ENCODE results near the gene BMAL2.

BMAL2 gene

DNA sequence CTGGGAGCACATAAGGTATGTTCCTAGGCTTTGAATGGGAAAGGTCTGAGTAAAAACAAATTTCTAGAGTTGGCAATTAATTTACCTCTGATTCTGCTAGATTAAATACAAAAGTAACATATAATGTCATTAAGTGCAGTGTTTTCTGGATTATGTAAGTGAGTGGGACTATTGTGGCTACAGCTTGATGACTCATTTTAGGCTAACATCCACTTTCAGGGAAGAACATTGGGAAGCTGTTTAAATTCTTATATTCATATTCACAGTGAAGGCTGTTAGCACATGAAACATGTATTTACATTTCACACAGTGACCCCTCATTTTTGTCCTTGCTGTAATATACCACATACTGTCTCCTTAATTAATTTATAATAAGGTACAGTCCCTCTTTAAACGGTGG, 13.2 kb upstream of the BMAL2 start:
- no peak for DNase-seq (ENCODE audit: extremely low spot score, insufficient read length, low read depth)
- no peak for FAIRE-seq

DNA sequence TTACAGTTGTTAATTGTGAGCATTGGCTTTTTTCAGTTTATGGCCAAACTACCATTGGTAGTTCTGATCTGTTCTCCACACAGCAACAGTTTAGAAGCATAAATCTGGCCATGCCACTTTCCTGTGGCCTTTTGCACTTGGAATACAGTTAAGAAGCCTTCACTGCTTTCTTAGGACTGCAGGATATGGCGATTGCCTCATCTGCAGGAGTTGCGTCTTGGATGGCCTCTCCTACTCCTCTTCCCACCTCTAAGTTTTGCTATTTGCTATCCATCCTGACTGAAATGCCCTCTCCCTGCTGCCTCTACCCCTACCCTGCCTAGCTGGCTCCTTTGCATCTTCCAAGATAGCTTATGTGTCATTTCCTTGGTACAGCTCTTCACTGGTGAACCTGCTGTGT, 12.8 kb upstream of the BMAL2 start:
- no peak for FAIRE-seq

DNA sequence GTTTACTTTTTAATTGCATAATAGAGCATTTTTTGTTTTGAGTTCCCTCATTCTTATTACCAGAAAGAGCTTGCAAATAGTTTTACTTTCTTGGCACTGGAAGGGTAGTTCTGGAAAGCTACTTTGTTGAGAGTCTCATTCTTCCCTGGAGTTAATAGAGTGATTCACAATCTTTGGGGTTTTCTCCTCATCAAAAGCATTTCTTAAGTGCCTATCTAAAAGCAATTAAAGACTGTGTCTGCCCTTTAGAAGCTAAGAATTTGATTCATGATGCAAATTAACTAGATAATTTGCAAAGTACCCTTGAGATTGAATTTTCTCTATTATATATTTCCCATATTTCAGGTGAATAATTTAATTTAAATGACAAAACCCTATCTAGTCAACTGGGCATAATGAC, 8.1 kb upstream of the BMAL2 start:
- DNase-seq (ENCODE audit: extremely low spot score, insufficient read length, low read depth) (no peak), FAIRE-seq (peak; percentile 42)

More for the DNA sequence above, 12.8 kb upstream of the BMAL2 start:
- DNase-seq (ENCODE audit: extremely low spot score, insufficient read length, low read depth): no peak

DNA sequence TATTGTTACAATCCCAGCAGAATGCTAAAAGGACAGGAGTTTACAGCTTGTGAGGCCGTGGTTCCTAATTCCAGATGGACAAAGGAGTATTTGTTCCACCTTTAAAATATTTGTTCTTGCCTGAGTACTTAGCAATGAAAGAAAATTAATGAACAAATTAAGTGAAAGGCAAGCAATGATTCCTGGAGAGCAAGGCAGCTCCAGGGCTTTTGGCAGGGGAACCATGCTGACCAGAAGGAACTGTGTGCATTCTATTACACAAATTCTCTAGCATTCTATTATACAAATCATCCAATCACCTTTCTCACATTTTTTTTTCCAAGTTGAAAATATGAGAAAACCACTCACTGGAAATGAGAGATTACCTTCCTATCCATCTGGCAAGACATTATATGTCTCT, 1.8 kb upstream of the BMAL2 start:
- FAIRE-seq: no peak
- no peak for DNase-seq (ENCODE audit: extremely low spot score, insufficient read length, low read depth)

DNA sequence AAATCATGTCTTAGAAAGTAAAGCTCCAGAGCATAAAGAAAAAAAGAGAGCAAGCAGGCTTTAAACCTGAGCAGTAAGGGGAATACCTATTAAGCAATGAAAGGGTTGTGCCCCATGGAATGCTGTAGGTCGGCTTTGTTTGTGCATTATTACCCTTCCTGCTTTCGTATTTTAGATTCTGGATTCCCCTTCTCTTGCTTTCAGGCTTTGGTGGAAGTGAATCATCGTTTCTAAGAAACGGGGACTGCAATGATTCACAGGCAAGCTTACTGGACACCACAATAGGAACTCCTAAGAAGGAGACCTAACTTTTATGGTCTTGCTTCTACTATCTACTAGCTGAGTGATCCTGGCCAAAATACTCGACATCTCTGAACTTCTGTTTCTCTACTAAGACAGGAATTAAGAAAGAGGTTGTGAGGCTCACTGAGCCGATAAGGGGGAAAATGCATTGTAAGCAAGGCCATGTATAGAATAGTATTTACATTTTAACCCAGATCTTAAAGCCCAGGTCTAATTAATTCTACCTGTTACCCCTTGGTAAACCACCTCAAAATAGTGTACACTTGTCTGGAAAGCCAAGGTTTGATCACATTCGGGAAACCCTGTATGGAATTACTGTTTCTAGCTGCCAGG, 1.2 kb upstream of the BMAL2 start:
- DNase-seq (ENCODE audit: extremely low spot score, insufficient read length, low read depth): peak; percentile 15
- FAIRE-seq: peak; percentile 89

DNA sequence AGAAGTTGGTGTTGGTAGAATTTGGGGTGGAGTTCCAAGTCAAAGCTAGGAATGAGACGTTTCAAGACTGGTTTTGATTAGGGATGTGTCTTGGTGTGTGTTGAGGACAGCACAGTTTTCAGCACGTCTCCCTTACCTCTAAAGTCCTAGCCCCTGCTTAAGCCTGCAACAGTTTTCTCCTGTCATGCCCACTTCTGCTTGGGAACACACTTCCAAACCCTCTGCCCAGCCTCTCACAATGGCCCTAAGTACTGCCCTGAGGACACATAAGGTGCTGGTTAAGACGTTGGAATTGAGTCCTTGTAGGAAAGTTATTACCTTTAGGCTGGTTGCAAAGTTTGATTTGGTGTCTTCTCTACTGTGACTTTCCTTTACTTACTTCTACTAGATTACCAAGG, 710 bp upstream of the BMAL2 start:
- FAIRE-seq: no peak

DNA sequence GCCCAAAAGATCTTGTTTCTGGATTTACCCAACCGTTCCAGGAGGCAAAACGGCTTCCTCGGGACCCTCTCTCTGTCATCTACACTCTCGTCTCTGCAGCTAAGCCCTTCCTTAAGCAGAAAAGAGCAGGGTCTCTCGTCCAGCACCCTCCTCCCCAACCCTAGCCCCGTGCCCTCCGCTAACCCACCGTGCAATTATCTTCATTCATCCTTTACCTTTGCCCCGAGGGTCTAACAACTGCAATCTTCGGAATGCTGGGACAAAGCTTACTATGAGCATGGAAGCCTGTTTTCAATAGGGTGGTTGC, 276 bp upstream of the BMAL2 start:
- DNase-seq (ENCODE audit: extremely low spot score, insufficient read length, low read depth) (no peak), FAIRE-seq (peak; percentile 60)

More for the DNA sequence above, 710 bp upstream of the BMAL2 start:
- no peak for DNase-seq (ENCODE audit: extremely low spot score, insufficient read length, low read depth)

DNA sequence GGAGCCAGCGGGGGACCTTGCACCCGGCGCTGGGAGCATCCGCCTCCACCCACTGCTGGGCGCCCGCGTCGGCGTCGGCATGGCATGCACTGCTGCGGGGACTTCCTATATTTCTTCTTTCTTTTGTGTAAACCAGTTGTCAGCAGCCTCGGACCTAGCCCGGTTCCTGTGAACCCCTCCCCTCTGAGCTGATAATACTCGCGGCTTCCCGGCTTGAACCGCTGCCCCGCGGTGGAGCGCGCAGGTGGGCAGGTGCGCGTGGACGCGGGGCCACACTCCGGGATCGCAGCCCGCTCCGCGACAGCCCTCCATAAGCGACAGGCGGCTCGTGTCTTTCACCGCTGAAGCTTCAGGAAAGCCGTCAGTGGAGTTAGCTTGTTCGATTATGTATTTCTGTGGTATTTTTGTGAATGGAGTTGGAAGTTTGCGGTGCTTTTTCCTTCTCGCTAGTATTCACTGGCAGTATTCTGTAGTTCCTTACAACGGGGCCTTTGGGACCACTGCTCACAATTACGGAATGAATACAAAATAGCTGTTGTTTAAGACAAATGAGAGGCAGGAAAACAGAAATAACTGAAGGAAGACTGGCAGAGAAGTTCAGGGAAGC, 870 bp downstream of the BMAL2 start:
- peak; percentile 56 for FAIRE-seq
- peak; percentile 14 for DNase-seq (ENCODE audit: extremely low spot score, insufficient read length, low read depth)

DNA sequence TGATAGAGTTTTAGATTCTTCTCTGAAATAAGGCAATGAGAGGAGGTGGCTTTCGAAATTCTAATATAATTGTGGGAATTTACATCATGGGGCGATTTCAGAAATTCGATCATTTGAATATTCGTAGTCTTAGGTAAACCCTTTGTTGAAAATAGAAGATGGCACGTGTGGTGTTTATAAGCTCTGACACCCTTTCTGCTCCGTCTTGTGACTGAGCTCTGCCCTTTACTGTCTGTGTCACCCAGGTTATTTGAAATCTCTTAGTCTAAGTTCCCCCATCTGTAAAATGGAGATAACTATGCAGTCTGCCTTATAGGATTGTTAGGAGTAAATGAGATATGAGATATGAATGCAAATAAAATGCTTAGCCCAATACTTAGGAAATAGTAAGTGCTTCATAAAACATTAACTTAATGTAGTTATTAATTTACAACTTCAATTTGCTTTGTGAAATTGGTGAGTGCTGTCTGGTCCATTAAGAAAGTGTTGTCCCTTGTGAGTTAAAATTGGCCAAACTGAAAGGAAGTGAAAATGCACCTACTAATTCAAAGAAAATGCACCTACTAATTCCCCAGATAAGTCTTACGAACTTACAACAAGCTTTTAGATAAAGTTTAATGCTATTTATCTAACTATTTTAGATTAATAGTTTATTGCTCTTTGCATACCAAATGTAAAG, 1.5 kb downstream of the BMAL2 start:
- FAIRE-seq: peak; percentile 81
- peak; percentile 12 for DNase-seq (ENCODE audit: extremely low spot score, insufficient read length, low read depth)

DNA sequence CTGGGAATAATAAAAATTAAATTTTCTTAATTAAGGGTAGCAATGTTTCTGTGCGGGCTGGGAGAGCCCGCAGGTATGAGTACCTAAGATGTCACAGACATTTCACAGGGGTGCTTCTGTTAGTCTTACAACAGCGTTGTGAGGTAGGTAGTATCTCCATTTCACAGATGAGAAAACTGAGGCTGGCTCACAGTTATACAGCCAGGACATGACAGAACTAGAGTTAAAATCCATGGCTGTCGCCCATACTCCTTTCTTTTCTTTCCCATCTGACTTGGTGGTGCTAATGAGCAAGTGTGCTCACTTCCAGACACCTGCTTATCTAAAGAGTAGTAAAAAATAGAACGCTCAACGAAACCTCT, 2.1 kb downstream of the BMAL2 start:
- DNase-seq (ENCODE audit: extremely low spot score, insufficient read length, low read depth) (no peak), FAIRE-seq (no peak)

DNA sequence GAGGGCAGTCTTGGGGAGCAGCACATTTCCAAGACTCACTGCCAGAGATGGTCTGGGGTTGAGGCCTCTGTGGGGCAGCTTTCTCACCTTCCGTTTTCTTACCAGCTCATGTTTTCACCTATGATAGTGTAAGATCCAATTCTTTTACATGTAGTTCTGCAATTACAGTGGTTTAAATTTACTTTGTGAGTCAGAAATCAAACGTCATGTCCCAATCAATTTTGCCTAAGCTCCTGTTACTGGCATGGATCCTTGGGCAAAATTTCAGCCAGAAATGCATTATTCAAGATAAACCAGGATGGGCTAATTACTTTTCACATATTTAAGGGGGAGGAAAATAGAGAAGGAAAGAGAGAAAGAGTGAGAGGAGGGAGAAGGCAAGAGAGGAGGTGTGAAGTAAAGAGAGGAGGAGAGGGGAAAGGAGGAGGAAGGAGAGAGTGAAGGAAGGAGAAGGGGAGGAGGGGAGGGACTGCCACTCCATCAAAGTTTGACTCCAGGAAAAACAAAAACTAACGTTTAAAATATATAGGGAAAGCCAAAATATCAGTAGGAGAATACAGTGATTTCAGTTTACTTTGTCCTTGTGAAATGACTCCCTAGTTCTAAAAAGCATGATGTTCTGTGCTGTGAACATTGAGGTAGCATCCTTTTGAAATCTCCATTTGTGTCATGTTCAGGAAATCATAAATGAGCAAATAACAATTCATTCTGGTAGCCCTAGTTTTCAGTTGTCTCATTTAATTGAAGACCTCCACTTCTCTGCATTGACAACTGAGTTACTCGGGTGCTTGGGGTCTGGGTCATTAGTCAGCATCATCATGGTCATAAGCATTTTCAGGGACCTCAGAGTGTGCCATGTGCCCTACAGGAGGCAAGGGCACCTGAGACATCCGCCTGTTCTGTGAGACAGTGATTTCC, 3.0 kb downstream of the BMAL2 start:
- DNase-seq (ENCODE audit: extremely low spot score, insufficient read length, low read depth) (no peak), FAIRE-seq (no peak)

DNA sequence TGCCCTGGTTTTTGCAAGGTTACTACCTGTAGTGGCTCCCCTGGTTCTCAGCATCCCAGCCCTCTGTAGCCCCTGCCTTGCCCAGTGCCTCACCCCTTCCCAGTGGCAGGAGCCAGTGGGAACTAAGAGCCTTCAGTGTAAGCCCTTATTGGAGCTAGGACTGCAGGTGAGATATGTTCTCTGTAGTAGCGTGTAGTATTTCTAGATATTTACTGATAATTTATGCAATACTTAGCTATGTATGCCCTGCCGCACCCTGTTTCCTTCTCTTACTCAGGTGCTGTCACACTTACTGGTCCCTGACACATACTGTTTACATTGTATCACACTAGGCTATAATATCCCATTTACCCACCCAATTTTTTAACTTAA, 3.6 kb downstream of the BMAL2 start:
- no peak for DNase-seq (ENCODE audit: extremely low spot score, insufficient read length, low read depth)
- no peak for FAIRE-seq

DNA sequence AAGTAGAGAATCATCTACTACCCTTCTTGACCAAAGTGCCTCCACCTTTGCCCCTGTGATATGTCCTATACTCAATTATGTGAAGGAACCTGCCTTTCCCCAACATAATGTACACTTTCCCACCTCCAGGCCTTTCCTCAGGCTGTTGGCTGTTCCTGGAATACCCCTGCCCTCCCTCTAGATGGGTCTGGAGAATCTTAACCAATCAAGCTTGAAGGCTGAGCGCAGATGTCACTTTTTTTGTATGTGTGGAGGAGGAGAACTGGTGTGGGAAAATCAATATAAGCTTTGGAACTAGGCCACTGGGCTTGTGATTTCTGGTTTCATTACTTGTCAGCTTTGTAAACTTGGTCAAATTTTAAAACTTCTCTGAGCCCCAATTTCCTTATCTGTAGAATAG, 4.7 kb downstream of the BMAL2 start:
- DNase-seq (ENCODE audit: extremely low spot score, insufficient read length, low read depth) (no peak), FAIRE-seq (peak; percentile 18)

DNA sequence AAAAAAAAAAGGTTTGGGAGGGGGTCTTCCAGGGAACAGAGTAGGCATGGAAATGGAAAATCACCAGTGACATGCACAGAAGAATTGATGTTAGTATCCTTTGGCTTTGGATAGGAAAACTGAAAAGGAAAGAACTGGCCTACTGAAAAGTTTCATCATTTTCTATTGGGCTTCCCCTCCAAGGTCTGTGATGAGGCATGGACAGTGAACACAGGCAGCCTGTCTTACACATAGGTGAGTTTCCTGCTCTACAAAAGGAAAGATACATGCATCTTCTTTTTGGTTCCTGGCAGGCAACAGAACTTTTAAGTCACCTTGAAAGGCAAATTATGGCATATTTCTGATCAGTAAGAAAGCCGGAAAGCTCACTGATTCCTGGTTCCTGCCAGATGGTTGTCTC, 5.8 kb downstream of the BMAL2 start:
- peak; percentile 85 for FAIRE-seq

DNA sequence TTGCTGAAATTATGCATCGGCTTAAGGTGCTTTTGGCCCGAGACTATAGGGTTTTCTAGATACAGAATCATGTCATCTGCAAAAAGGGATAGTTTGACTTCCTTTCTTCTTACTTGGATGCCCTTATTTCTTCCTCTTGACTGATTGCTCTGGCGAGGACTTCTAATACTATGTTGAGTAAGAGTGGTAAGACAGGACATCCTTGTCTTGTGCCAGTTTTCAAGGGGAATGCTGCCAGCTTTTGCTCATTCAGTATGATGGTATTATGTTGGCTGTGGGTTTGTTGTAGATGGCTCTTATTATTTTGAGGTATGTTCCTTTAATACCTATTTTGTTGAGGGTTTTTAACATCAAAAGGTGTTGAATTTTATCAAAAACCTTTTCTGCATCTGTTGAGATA, 8.3 kb downstream of the BMAL2 start:
- DNase-seq (ENCODE audit: extremely low spot score, insufficient read length, low read depth) (no peak), FAIRE-seq (peak; percentile 36)

More for the DNA sequence above, 5.8 kb downstream of the BMAL2 start:
- no peak for DNase-seq (ENCODE audit: extremely low spot score, insufficient read length, low read depth)

DNA sequence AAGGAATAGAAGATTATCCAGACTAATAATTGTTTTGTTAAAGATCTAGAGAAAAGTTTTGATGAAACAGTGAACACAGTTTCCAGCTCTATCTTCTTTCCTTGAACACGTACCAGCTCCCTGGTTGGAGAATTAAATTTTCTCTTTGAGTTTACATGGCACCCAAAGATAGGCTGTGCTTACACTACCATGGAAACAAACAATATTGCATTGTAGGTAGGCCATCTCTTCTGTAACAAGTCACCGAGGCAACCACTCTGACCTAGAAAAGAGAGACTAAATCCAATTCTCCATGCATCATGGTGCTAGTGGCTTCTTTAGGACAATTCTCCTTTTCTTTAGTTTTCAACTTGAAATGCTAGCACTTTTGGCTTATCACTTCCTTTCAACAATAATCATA, 9.9 kb downstream of the BMAL2 start:
- no peak for DNase-seq (ENCODE audit: extremely low spot score, insufficient read length, low read depth)
- FAIRE-seq: no peak

DNA sequence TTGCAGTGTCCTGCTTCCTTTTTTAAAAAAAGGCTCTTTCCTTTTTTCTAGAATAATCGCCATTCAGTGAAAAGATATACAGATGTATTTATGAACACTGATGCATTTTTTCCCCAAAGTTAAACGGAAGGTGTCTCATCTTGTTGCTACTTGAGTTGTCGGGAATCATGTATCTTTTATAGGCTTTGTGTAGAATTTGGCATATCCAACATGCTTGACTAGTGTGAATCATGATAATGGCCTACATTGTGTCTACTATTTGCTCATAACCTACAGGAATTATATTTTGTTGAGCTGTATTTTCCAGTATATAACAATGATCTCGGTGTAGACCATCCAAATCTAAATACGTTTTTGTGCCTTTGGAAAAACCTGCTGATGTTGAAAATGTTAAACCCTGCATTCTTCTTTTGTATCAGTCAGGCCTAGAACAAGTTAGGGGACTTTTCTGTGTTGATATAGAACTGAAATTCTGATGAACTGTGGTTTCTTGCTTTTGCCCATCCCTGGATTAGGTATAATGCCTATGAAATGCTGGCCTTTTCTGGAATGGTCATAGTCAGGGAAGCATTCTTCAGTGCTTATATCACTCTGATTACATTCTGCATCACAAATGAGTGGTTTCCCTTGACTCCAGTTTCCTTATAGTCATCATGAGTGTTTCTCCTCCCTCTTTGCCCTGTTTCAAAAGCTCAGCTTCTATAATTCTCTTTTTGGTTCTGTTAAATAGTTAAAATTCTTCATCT, 10.8 kb downstream of the BMAL2 start:
- no peak for DNase-seq (ENCODE audit: extremely low spot score, insufficient read length, low read depth)
- FAIRE-seq: peak; percentile 41

DNA sequence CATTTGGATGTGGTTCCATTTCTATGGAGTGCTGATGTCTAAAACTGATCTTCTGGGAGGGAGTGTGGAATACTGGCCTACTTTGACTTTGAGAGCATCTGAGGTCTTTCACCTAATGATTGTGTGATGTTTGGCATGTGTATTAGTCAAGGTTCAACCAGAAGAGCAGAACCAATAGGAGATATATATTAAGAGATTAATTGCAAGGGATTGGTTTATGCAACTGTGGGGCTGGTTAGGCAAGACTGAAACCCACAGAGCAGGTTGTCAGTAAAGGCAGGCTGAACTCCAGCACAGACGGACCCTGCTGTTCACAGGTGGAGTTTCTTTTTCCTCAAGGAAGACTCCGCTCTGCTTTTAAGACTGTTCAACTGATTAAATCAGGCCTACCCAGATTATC, 11.6 kb downstream of the BMAL2 start:
- DNase-seq (ENCODE audit: extremely low spot score, insufficient read length, low read depth) (no peak), FAIRE-seq (no peak)

DNA sequence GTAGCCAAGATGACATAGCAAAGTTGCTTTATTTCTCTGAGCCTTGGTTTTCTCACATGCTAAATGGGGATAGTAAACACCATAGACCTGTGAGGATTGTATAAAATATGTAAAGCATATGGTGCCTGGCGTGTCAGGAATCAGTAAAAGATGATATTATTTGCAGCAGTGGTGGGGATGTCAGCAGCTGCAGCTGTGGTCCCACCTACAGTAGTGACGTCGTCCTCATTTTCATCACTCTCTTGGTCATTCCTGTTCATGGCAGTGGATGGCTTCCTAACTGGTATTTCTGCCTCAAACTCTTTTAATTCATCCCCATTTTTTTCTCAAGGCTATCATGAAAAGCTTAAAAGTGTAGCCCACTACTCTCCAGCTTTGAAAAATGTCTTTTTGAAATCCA, 12.1 kb downstream of the BMAL2 start:
- FAIRE-seq: no peak
- DNase-seq (ENCODE audit: extremely low spot score, insufficient read length, low read depth): no peak

DNA sequence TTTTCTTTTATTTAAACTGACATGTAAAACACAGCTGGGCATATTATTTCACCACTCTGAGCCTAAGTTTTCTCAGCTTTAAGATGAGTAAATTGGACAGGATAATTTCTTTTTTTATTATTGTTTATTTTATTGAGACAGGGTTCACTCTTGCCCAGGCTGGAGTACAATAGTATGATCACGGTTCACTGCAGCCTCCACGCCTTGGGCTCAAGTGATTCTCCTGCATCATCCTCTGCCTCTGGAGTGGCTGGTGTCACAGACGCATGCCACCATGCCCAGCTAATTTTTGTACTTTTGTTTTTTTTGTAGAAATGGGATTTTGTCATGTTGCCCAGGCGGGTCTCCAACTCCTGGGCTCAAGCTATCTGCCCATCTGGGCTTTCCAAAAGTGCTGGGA, 12.7 kb downstream of the BMAL2 start:
- FAIRE-seq (no peak), DNase-seq (ENCODE audit: extremely low spot score, insufficient read length, low read depth) (no peak)
